ENCODE results near the gene PCGF1.

PCGF1 gene

DNA sequence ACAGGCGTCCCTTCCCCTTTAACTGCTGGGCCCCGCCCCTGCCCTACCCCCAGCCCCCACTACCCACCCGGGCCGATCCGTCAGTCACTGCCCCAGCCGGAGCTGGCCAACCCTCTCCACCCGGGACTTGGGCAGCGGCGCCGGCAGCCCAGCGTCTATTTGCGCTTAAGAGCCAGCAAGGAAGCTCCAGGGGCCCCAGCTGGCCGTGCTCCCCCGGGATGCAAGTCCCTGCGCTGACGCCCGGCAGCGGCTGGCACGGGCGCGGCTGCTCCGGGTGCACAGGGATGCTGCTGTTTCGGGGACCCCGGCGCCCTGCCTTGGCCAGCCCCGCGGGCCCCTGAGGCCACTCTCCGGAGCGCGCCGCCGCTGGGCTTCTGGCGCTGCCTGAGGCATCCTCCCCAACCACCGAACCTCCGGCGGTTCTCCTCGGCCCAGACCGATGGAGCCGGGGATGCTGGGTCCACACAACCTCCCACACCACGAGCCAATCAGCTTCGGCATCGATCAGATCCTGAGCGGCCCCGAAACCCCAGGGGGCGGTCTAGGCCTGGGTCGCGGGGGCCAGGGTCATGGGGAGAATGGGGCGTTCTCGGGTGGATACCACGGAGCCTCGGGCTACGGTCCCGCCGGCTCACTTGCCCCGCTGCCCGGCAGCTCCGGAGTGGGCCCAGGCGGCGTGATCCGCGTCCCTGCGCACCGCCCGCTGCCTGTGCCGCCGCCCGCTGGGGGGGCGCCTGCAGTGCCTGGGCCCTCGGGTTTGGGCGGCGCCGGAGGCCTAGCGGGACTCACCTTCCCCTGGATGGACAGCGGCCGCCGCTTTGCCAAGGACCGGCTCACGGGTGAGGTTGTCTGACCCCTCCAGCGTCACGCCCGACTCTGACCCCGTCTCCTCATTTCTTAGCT, 7.1 kb upstream of the PCGF1 start, which contains the start of gene TLX2:
TSS of gene TLX2 (plus strand) at position 83 of the 903 bp plus-strand sequence. CDS start at position 440, 357 bp downstream.
- Mint-ChIP-seq H3K9me3 (no peaks in the 10 kb centered on the region), H3K27me3 (ENCODE audit: low read depth) (peaks cover 82% of the 10 kb centered on the region), H3K4me1 (ENCODE audit: low read depth) (peaks cover 21% of the 10 kb centered on the region), H3K4me3 (peak within 1 kb of the TSS; percentile 80), H3K36me3 (ENCODE audit: low read depth) (peaks cover 8% of the 10 kb centered on the region), H3K27ac (no peak within 1 kb of the TSS)

DNA sequence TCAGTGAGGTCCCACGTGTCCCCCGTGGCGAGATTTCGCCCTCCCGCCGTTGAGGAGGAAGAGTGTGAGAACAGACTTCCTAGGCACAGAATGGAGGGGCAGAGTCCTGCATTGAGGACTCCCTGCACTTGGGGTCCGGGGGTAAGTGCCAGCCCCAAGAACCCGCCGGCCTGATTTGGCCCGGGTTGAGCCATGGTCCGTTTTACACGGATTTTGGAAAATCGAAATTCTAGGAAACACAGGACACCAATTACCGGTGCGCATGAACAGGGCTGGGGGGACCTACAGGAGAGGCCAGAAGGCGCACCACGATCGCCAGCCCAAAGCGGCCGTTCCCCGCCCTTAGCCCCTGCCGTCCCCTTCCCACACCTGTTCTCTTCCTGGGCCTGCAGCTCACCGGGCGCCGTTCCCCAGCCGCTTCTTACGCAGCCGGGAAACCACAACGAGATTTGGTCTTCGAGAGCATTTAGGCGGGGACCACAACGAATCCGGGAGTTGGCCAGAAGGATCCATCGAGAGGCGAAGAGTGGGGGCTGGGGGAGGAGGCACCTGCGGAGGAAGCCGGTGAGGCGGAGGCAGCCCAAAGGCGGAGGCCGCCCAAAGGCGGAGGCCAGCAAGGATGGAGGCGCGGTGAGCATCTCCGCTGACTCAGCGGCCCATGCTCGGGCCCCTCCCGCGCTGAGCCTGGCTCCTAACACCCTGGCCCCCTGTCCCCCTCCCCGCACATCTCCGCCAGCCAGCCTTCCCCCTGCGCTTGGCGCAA, 6.3 kb upstream of the PCGF1 start:
- Mint-ChIP-seq H3K27me3 (ENCODE audit: low read depth) (peaks cover 77% of the 10 kb centered on the region), H3K9me3 (no peaks in the 10 kb centered on the region), H3K4me1 (ENCODE audit: low read depth) (peaks cover 22% of the 10 kb centered on the region), H3K4me3 (peak overlapping the region; percentile 65), H3K36me3 (ENCODE audit: low read depth) (peaks cover 8% of the 10 kb centered on the region), H3K27ac (no peak overlapping the region)

DNA sequence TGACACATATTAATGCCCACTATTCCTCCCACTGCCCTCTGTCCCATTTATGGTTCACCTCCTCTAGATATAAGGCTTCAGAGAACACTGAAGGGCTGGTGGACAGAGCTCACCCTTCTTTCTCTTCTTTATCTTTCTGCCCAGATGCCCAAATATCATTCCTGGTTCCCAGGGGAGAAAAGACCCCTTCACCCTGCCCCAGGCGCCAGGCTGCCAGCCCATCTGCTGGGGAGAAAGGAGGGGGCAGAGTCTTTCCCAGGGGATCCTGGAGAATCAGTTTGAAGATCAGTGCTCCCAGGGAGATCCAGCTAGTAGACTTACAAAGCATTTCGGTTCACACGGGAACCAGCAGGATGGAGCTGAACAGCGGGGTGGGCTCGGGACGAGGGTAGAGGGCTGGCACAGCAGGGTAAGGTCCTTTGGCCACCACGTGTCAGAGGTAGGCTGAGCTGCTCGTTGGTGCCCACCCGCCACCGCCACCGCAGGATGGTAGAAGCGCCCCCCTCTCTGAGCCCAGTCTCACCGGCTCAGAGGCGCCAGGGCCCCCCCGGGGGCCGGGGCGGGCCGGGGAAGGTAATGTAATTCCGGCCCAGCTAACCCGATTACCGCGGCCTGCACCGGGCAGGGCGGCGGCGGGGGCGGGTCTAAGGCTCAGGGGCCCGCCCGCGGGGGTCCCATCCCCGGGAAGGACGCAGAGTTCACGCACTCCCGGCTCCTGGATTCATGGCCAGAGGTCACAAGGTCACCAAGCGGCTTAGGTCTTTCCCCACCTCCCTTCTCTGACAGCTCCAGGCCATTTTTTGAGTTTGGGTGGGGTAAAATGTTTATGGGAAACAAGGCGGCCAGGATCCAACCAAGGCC, 5.5 kb upstream of the PCGF1 start:
- no peak overlapping the region for H3K27ac Mint-ChIP-seq
- H3K4me1 Mint-ChIP-seq (ENCODE audit: low read depth), result peaks cover 29% of the 10 kb centered on the region
- H3K9me3 Mint-ChIP-seq, result no peaks in the 10 kb centered on the region
- H3K27me3 Mint-ChIP-seq (ENCODE audit: low read depth), result peaks cover 68% of the 10 kb centered on the region
- H3K36me3 Mint-ChIP-seq (ENCODE audit: low read depth), result peaks cover 11% of the 10 kb centered on the region
- peak overlapping the region; percentile 65 for H3K4me3 Mint-ChIP-seq

DNA sequence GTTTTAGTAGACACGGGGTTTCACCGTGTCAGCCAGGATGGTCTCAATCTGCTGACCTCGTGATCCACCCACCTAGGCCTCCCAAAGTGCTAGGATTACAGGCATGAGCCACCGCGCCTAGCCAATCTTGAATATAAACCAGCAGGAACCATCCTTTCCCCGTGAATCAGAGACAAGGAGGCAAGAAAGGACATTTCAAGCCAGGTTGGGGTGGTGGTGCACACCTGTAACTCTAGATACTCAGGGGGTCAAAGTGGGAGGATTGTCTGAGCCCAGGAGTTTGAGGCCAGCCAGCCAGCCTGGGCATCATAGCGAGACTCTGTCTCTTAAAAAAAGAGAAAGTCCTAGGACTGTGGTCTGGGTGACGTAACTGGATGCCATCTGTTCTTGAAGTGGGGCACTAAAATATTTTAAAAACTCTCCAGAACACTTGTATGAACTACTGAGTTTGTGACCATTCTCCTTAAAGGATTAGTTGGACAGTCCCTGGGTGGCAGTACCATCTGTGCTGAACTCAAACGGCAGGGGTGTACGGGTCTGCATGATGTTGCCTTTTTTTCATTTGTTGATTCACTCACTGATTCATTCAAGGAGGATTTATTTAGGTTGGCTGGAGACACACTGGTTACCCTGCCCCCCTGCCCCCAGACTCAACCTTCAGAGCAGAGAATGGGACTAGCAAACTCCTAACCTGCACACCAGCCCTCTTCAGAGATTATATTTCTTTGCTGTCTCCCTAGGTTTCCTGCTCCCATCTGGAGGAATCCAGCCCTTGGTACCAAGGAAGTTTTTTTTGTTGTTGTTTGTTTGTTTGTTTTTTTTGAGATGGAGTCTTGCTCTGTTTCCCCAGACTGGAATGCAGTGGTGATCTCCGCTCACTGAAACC, 3.9 kb upstream of the PCGF1 start:
- Mint-ChIP-seq H3K36me3 (ENCODE audit: low read depth) (peaks cover 13% of the 10 kb centered on the region), H3K9me3 (no peaks in the 10 kb centered on the region), H3K4me3 (no peak overlapping the region), H3K27me3 (ENCODE audit: low read depth) (peaks cover 56% of the 10 kb centered on the region), H3K4me1 (ENCODE audit: low read depth) (peaks cover 37% of the 10 kb centered on the region), H3K27ac (no peak overlapping the region)

DNA sequence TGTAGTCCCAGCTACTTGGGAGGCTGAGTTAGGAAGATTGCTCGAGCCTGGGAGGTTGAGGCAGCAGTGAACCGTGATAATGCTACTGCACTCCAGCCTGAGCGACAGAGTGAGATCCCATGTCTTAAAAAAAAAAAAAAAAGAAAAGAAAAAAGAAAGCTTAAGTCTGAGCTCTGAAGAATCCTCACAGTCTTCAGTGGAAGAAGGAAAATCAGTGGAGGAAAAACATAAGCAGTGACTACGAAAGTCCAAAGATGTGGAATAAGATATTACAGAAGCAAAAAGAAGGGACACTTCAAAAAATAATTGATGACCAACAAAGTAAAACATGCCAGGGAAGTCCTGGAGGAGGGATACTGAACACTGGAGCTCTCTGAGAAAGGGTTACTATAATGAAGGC, 2.8 kb upstream of the PCGF1 start:
- Mint-ChIP-seq H3K27me3 (ENCODE audit: low read depth) (peaks cover 48% of the 10 kb centered on the region), H3K36me3 (ENCODE audit: low read depth) (peaks cover 17% of the 10 kb centered on the region), H3K9me3 (no peaks in the 10 kb centered on the region), H3K4me3 (no peak overlapping the region), H3K27ac (no peak overlapping the region), H3K4me1 (ENCODE audit: low read depth) (peaks cover 39% of the 10 kb centered on the region)

DNA sequence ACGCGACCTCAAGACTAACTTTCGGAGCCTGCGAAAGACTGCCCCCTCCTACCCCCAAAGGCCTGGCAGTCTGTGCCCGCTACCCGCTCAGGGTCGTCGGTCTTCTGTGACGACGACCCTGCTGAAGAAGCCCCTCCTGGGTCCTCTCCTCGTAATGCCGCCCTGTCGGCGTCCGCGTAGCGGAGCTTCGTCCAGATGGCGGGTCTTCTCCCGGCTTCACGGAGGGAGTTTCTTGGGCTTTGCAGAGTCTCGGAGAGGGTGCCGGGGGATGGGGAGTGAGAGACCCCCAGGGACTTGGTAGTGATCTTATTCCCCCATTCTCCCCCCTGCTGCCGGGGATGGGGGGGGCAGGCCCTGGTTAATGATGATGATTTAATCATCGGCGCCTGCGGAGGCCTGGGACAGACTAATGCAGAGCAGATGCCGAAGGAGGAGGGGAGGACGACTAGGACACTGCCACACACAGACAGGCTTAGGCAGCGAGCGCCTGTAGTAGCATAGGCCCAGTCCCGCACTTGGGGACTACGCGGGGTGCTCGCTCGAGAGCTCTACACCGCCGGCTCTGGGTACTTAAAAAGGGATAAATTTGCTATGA, 528 bp upstream of the PCGF1 start:
- Mint-ChIP-seq H3K27me3 (ENCODE audit: low read depth) (peaks cover 43% of the 10 kb centered on the region), H3K27ac (peak overlapping the region; percentile 100), H3K9me3 (no peaks in the 10 kb centered on the region), H3K4me1 (ENCODE audit: low read depth) (peaks cover 46% of the 10 kb centered on the region), H3K4me3 (peak overlapping the region; percentile 99), H3K36me3 (ENCODE audit: low read depth) (peaks cover 27% of the 10 kb centered on the region)

DNA sequence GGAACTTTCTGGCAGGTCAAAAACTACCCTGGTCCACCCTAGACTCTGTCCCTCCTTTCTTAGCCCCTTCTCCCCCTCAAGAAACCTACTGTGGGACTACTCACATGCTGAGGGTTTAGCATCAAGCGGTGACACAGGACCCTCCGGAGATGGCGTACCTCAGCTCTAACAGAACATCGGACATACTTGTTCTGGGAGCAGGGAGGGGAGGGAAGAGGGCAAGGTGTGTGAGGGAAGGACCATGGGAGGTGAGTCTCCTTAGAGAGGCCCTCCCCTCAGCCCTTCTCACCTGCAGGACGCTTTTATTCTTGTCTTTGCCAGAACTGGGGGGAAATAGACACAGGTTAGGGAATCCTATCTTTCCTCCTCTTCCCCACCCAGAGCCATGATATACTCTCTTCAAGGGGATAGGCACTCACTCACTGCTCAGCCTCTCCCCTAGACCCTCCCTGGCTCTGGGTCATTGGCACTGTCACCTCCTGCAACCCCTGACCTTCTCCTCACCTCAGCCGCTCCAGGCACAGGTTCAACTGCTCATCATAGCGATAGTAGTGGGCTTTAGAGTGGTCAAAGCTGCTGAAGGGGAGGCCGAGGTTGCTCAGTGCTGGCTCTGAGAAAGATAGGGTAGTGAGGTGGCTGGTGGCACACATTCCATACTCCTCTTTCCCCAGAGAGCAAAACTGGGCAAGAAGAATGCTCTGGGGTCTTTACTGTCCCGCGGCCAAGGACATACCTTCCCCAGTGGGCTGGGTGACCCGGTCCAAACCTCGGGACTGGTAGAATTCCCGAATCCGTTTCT, 1.8 kb downstream of the PCGF1 start:
- peaks cover 29% of the 10 kb centered on the region for H3K36me3 Mint-ChIP-seq (ENCODE audit: low read depth)
- H3K4me1 Mint-ChIP-seq (ENCODE audit: low read depth), result peaks cover 50% of the 10 kb centered on the region
- no peak overlapping the region for H3K27ac Mint-ChIP-seq
- no peaks in the 10 kb centered on the region for H3K9me3 Mint-ChIP-seq
- H3K4me3 Mint-ChIP-seq, result peak overlapping the region; percentile 69
- peaks cover 45% of the 10 kb centered on the region for H3K27me3 Mint-ChIP-seq (ENCODE audit: low read depth)

DNA sequence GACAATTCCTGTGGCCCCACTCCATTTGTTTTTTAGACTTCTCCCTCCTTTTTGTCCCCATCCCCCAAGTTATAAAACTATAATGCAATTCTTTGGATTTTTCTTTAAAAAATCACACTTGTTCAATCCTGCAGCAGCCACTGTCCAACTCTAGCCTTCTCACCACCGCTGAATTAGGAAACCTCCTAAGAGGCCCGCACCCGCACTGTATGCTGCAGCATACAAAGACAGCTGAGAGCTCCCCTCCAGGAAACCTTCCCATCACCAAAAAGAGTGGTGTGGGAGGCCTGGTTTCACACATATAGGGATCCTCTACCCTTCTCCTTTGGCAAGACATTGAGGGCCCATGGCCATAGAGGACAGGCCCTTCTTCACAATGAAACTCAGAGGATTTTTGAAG, 2.9 kb downstream of the PCGF1 start:
- peak overlapping the region; percentile 69 for H3K4me3 Mint-ChIP-seq
- H3K36me3 Mint-ChIP-seq (ENCODE audit: low read depth), result peaks cover 33% of the 10 kb centered on the region
- H3K27ac Mint-ChIP-seq, result peak overlapping the region; percentile 50
- peaks cover 47% of the 10 kb centered on the region for H3K27me3 Mint-ChIP-seq (ENCODE audit: low read depth)
- peaks cover 46% of the 10 kb centered on the region for H3K4me1 Mint-ChIP-seq (ENCODE audit: low read depth)
- H3K9me3 Mint-ChIP-seq, result no peaks in the 10 kb centered on the region

DNA sequence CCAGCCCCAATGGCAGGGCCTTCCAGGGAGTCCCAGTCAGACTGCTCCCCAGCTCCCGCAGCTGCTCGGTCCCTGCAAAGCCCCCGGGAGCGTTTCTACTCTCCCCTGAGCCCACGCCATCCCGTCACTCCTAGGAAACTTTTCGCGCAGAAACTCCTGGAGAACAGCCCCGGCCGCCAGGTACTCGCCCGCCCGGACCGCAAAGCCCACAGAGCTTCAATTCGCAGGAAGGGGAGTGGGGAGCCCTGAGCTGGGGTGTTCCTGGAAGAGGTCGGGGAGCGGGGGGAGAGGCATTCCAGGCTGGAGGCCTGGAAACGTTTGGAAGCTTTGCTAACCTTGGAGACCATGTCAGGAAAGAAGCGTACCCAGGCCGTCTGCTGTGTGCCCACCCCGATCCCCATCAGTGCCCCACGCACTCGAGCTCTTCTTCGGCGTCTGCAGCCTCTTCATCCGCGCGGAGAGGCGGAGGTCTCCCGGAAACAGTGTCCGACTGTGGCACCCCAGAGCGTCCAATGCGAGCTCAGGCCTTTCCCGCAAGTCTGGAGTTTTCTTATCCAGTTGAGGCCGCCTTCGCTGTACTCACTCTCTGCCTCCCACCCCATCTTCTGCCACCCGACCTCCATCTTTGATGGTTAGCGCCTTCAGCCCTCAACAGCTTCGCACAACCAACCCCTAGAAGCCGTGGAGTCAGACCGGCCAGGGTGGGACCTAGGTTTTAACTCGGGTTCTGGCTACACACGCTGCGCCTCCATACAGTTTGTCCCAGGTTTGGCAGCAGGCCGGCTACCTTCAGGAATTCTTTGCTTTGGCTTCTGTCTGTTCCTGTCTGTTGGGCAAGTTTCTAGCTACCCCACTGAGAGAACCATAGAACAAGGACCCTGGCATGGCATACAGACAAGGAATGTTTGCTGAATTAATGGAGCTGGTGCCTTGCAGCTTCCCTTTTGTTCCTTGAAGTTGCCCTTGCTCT, 3.7 kb downstream of the PCGF1 start:
- H3K4me3 Mint-ChIP-seq, result peak overlapping the region; percentile 80
- H3K4me1 Mint-ChIP-seq (ENCODE audit: low read depth), result peaks cover 49% of the 10 kb centered on the region
- peaks cover 51% of the 10 kb centered on the region for H3K27me3 Mint-ChIP-seq (ENCODE audit: low read depth)
- H3K27ac Mint-ChIP-seq, result peak overlapping the region; percentile 50
- peaks cover 33% of the 10 kb centered on the region for H3K36me3 Mint-ChIP-seq (ENCODE audit: low read depth)
- H3K9me3 Mint-ChIP-seq, result no peaks in the 10 kb centered on the region

DNA sequence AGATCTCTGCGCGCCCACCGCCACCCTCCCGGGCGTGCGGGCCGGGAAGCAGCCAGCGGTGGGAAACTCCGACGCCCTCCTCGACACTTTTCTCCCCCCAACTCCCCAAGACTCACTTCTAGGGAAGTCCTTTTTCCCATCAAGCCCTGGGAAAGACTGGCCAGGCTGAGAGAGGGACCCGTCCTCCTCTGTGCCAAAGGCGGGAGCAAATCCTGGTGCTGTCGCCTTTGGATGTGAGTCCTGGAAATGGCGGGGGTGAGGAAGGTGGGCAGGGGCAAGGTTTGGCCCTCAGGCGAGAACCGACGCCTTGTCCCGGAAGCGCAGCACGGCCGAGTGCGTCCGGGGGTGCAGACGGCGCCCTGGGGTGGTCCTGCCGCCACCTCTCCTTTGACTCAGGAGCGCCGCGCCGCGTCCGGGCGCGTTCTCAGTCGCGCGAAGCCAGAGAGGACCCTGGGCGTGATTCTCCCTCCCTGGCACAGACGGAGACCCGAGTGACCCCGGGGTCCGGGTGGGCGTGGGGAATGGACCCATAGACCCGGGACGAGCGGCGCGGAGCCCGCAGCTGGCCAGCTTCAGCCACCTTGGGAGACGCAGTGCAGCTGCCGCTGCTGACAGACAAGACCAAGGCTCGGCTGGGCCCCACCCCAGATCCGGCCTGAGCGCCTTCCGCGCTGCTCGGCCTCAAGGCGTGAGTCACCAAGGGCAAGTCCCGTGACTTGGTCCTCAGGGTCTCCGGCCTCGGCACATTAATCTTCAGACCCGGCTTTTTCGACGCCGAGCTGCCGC, 4.6 kb downstream of the PCGF1 start:
- peaks cover 60% of the 10 kb centered on the region for H3K27me3 Mint-ChIP-seq (ENCODE audit: low read depth)
- H3K36me3 Mint-ChIP-seq (ENCODE audit: low read depth), result peaks cover 31% of the 10 kb centered on the region
- H3K9me3 Mint-ChIP-seq, result no peaks in the 10 kb centered on the region
- peak overlapping the region; percentile 80 for H3K4me3 Mint-ChIP-seq
- H3K27ac Mint-ChIP-seq, result peak overlapping the region; percentile 31
- peaks cover 46% of the 10 kb centered on the region for H3K4me1 Mint-ChIP-seq (ENCODE audit: low read depth)

DNA sequence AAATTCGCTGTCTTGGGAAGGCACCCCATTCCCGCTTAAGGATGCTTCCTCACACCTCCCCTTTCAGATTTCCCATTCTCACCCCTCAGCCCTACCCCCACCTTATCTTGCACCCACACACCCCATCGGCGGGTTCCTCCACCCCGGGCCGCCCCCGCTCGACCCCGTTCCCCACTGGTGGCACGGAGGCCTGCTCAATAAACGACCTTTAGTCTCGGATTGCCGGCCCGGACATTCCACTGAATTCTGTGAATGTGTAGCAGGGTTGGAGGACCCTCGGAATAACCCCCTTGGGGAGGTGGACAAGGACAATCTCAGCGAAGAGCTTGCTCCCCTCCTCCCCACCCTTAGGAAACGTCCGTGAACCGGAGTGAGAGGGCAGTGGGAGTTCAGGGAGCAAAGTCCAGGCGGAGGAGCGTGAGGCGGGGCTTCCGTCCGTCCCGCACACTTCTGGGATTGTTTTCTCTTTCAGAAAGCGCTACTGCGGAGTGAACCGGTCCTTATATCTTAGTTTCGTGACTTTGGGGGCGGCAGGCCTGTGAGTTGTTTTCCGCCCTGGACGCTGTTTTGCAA, 5.3 kb downstream of the PCGF1 start:
- Mint-ChIP-seq H3K4me3 (peak overlapping the region; percentile 80), H3K9me3 (no peaks in the 10 kb centered on the region), H3K27ac (peak overlapping the region; percentile 31), H3K27me3 (ENCODE audit: low read depth) (peaks cover 62% of the 10 kb centered on the region), H3K4me1 (ENCODE audit: low read depth) (peaks cover 41% of the 10 kb centered on the region), H3K36me3 (ENCODE audit: low read depth) (peaks cover 27% of the 10 kb centered on the region)
